ENCODE results near the gene KYAT1. TPM values are rescaled to one million over a fixed set of nuclear protein-coding genes. Genes with fewer than 3 reads are reported as not detected.

Gene KYAT1
- total RNA-seq, 1 experiment from 2014 or later = 6.1 TPM

- intact Hi-C loops (cut with micrococcal nuclease; ENCODE audit: unreplicated experiment) = no loop called here
- no TSS peak for BruUV-seq (replicated peaks)
- Histone ChIP-seq H3K27me3 (ENCODE audit: control insufficient read depth, insufficient read depth, low read length) (no peaks in the 10 kb centered on the region), H3K36me3 (ENCODE audit: control insufficient read depth, insufficient read depth, low read length) (no peaks in the 10 kb centered on the region; the same call in 1 of the 2 replicates), H3K27ac (ENCODE audit: low read length) (peak within 1 kb of the TSS; percentile 85), H3K9me3 (ENCODE audit: control insufficient read depth, insufficient read depth, low read depth, low read length) (no peaks in the 10 kb centered on the region), H3K4me1 (ENCODE audit: control insufficient read depth, insufficient read depth, low read length) (peaks cover 10% of the 10 kb centered on the region), H3K4me3 (ENCODE audit: low read depth in 2 of 2, low read length in 2 of 2) (peak within 1 kb of the TSS; percentile 73 to 75)
- POLR2A ChIA-PET = no interaction called here
- TF ChIP-seq REST (IDR thresholded peaks at IDR 0.05; ENCODE audit: insufficient read depth in 1 of 2, low read depth in 2 of 2, low read length in 1 of 2) (no peak), SIN3A (IDR thresholded peaks at IDR 0.05; ENCODE audit: borderline replicate concordance, insufficient read depth, low read depth, low read length) (peak; percentile 95; the same call in 1 of the 2 replicates)
- DNase-seq (ENCODE audit: low read depth, low spot score) (no peak), ATAC-seq (peak; percentile 99)
- in situ Hi-C loops (cut with HindIII; ENCODE audit: low pct_unique_long_range_greater_than_20kb, low sequenced_read_pairs) = no loop called here
- CTCF ChIA-PET = no interaction called here
Measured at GRCh38 chr9:128786681-128787601, 94.8 kb downstream of the KYAT1 start, which contains the start of gene TBC1D13. TBC1D13 (plus strand) TSS chr9:128787253; CDS start chr9:128787354, 101 bp downstream.

- H3K27me3 ChIP-seq (ENCODE audit: control insufficient read depth, insufficient read depth, low read length) = no peaks in the 10 kb centered on the region
- no peak for ATAC-seq
- no peaks in the 10 kb centered on the region; the same call in 1 of the 2 replicates for H3K36me3 ChIP-seq (ENCODE audit: control insufficient read depth, insufficient read depth, low read length)
- intact Hi-C loops (cut with micrococcal nuclease; ENCODE audit: unreplicated experiment) = no loop called here
- peaks cover 10% of the 10 kb centered on the region for H3K4me1 ChIP-seq (ENCODE audit: control insufficient read depth, insufficient read depth, low read length)
- ChIA-PET POLR2A (interaction anchor here (0.6 kb wide), 1 partner anchor 94 kb away, joined by 7 read pairs; no protein-coding TSS in a partner anchor), CTCF (no interaction called here)
- no peak for DNase-seq (ENCODE audit: low read depth, low spot score)
- no peak overlapping the region for H3K4me3 ChIP-seq (ENCODE audit: low read depth in 2 of 2, low read length in 2 of 2)
- in situ Hi-C loops (cut with HindIII; ENCODE audit: low pct_unique_long_range_greater_than_20kb, low sequenced_read_pairs) = no loop called here
- no TSS peak for BruUV-seq (replicated peaks)
- no peaks in the 10 kb centered on the region for H3K9me3 ChIP-seq (ENCODE audit: control insufficient read depth, insufficient read depth, low read depth, low read length)
- H3K27ac ChIP-seq (ENCODE audit: low read length) = no peak overlapping the region
- no peak for TF ChIP-seq POLR2AphosphoS5 (IDR thresholded peaks at IDR 0.05; ENCODE audit: low read depth, low read length)
- TF ChIP-seq SIN3A (IDR thresholded peaks at IDR 0.05; ENCODE audit: borderline replicate concordance, insufficient read depth, low read depth, low read length) = no peak
- no peak for TF ChIP-seq REST (IDR thresholded peaks at IDR 0.05; ENCODE audit: insufficient read depth in 1 of 2, low read depth in 2 of 2, low read length in 1 of 2)
- TF ChIP-seq TCF7L2 (IDR thresholded peaks at IDR 0.05; ENCODE audit: low read depth, low read length) = no peak
- TF ChIP-seq CTCF (IDR thresholded peaks at IDR 0.05) = no peak
Measured at GRCh38 chr9:128785427-128785826, 96.3 kb downstream of the KYAT1 start.

Other genes starting within 250 kb of the KYAT1 start
- 78.1 TPM for gene DYNC2I2, start 225.1 kb downstream of the KYAT1 start, total RNA-seq (2021; ENCODE audit: unreplicated experiment)
- gene SET, start 192.7 kb downstream of the KYAT1 start, total RNA-seq (2021; ENCODE audit: unreplicated experiment) = 422 TPM
- gene PKN3, start 179.4 kb downstream of the KYAT1 start, total RNA-seq (2021; ENCODE audit: unreplicated experiment) = 19.9 TPM
- 39.3 TPM for gene ZDHHC12, start 157.8 kb downstream of the KYAT1 start, total RNA-seq (2021; ENCODE audit: unreplicated experiment)
- 16.2 TPM for gene ZER1, start 110.0 kb downstream of the KYAT1 start, total RNA-seq (2021; ENCODE audit: unreplicated experiment)
- gene TBC1D13, start 94.7 kb downstream of the KYAT1 start, total RNA-seq (2021; ENCODE audit: unreplicated experiment) = 21.3 TPM
- 39.9 TPM for gene ENDOG, start 63.5 kb downstream of the KYAT1 start, total RNA-seq (2021; ENCODE audit: unreplicated experiment)
- 38.4 TPM for gene SPOUT1, start 52.2 kb downstream of the KYAT1 start, total RNA-seq (2021; ENCODE audit: unreplicated experiment)
- gene LRRC8A, start 183 bp upstream of the KYAT1 start, total RNA-seq (2021; ENCODE audit: unreplicated experiment) = 16.4 TPM
- gene PHYHD1, start 39.0 kb upstream of the KYAT1 start, total RNA-seq (2021; ENCODE audit: unreplicated experiment) = not detected
- gene DOLK, start 65.7 kb upstream of the KYAT1 start, total RNA-seq (2021; ENCODE audit: unreplicated experiment) = 20.0 TPM
- 69.9 TPM for gene NUP188, start 65.7 kb upstream of the KYAT1 start, total RNA-seq (2021; ENCODE audit: unreplicated experiment)
- 68.3 TPM for gene SH3GLB2, start 146.4 kb upstream of the KYAT1 start, total RNA-seq (2021; ENCODE audit: unreplicated experiment)
- gene MIGA2, start 154.7 kb upstream of the KYAT1 start, total RNA-seq (2021; ENCODE audit: unreplicated experiment) = 23.0 TPM
- 13.7 TPM for gene DOLPP1, start 199.2 kb upstream of the KYAT1 start, total RNA-seq (2021; ENCODE audit: unreplicated experiment)
- gene CRAT, start 228.8 kb upstream of the KYAT1 start, total RNA-seq (2021; ENCODE audit: unreplicated experiment) = 38.8 TPM
- gene PTPA, start 229.5 kb upstream of the KYAT1 start, total RNA-seq (2021; ENCODE audit: unreplicated experiment) = 114 TPM